ENCODE measurements around the gene SERGEF. TPM values are rescaled to one million over a fixed set of nuclear protein-coding genes. Genes with fewer than 3 reads are reported as not detected.

The SERGEF gene
- total and polyA plus RNA-seq, 12 donors = 14.8 to 105 (median 19.9) TPM

- Histone ChIP-seq H3K4me3 (no peak overlapping the region), H3K27ac (no peak overlapping the region), H3K4me1 (peaks cover 0 to 26% (median 3%) of the 10 kb centered on the region in 9 donors), H3K27me3 (no peaks in the 10 kb centered on the region), H3K36me3 (peaks cover 0 to 16% (median 0%) of the 10 kb centered on the region in 9 donors), H3K9me3 (no peaks in the 10 kb centered on the region)
- intact Hi-C loops (cut with DNase I) = no loop called here
- WGBS, 2 donors = 92 to 95% methylated on average over 3 of the region's 3 CpGs
- DNase-seq (no peak), ATAC-seq (no peak)
- no peak for TF ChIP-seq CTCF (IDR thresholded peaks at IDR 0.05)
Measured at GRCh38 chr11:17917556-17917955, 95.3 kb downstream of the SERGEF start.

- ATAC-seq = no peak
- no peak overlapping the region for H3K27ac ChIP-seq
- H3K4me3 ChIP-seq = no peak overlapping the region
- peaks cover 0 to 6% (median 0%) of the 10 kb centered on the region in 9 donors for H3K4me1 ChIP-seq
- WGBS, 2 donors = 96 to 99% methylated on average over 3 of the region's 3 CpGs
- no peak for DNase-seq
- intact Hi-C loops (cut with DNase I) = no loop called here
- TF ChIP-seq CTCF (IDR thresholded peaks at IDR 0.05) = no peak
- H3K9me3 ChIP-seq = no peaks in the 10 kb centered on the region
- peaks cover 0 to 15% (median 0%) of the 10 kb centered on the region in 9 donors for H3K36me3 ChIP-seq
- no peaks in the 10 kb centered on the region for H3K27me3 ChIP-seq
Measured at GRCh38 chr11:17915500-17916143, 97.2 kb downstream of the SERGEF start.

- Histone ChIP-seq H3K9me3 (no peaks in the 10 kb centered on the region), H3K36me3 (peaks cover 0 to 15% (median 0%) of the 10 kb centered on the region in 9 donors), H3K27ac (no peak overlapping the region), H3K27me3 (no peaks in the 10 kb centered on the region), H3K4me3 (no peak overlapping the region), H3K4me1 (no peaks in the 10 kb centered on the region)
- ATAC-seq (no peak), DNase-seq (no peak)
- 95 to 96% methylated on average over 4 of the region's 4 CpGs for WGBS, 2 donors
- TF ChIP-seq CTCF (IDR thresholded peaks at IDR 0.05) = no peak
- intact Hi-C loops (cut with DNase I) = no loop called here
Measured at GRCh38 chr11:17914957-17915356, 97.9 kb downstream of the SERGEF start.

GRCh38 chr11:17907046-17907445, 105.8 kb downstream of the SERGEF start:
- Histone ChIP-seq H3K4me3 (no peak overlapping the region), H3K36me3 (no peaks in the 10 kb centered on the region), H3K4me1 (no peaks in the 10 kb centered on the region), H3K27ac (no peak overlapping the region), H3K27me3 (no peaks in the 10 kb centered on the region), H3K9me3 (no peaks in the 10 kb centered on the region)
- ATAC-seq (no peak), DNase-seq (no peak)
- no peak for TF ChIP-seq CTCF (IDR thresholded peaks at IDR 0.05)
- 86 to 100% methylated on average over 1 of the region's 1 CpG for WGBS, 2 donors
- intact Hi-C loops (cut with DNase I) = no loop called here

Measured in heart right ventricle (tissue), 16 donors.